Common myeloid progenitor, CD34-positive (primary cell): Measurements from ENCODE around the gene EEFSEC.
A peak's percentile ranks its signal among the peaks of the same experiment; 100 is the strongest.

Experiments
- CTCF ChIA-PET: fragments of 350-600 bp; sonication (Branson Sonifier 250); formaldehyde crosslinking; loops from one replicate; lab custom pipeline; 2021; ENCODE audit warnings: antibody characterized with exemption; lab: Charles Lee
- POLR2A ChIA-PET: fragments of 350-600 bp; sonication (Branson Sonifier 250); formaldehyde crosslinking; loops from one replicate; lab custom pipeline; 2021; ENCODE audit warnings: antibody characterized with exemption; lab: Charles Lee
- DNase-seq, 3 donors: peaks; one replicate each; pipeline versions ENCODE4 v3.0.0 to v3.0.0-alpha.2; 2013
- H3K27ac ChIP-seq, 2 experiments: 1 replicate in 1 of 2; 2 replicates in 1 of 2; pipeline ENCODE4 v1.7.0; 2013; ENCODE audit warnings: inconsistent platforms in 2 of 2, low read length in 2 of 2, mild to moderate bottlenecking in 2 of 2, low read depth in 1 of 2, moderate library complexity in 1 of 2; ENCODE audit not compliant: severe bottlenecking in 2 of 2, insufficient read depth in 1 of 2, poor library complexity in 1 of 2
- H3K27me3 ChIP-seq, 5 experiments: replicated peaks in 2 of 5; 1 replicate in 3 of 5; 2 replicates in 2 of 5; pipeline versions ENCODE4 v1.6.1 to v1.7.0; 2013; ENCODE audit warnings: low read length in 4 of 5, mild to moderate bottlenecking in 2 of 5, moderate library complexity in 2 of 5, inconsistent platforms in 1 of 5; ENCODE audit not compliant: insufficient read depth in 5 of 5, control insufficient read depth in 4 of 5
- H3K36me3 ChIP-seq, 4 experiments: 1 replicate in 2 of 4; 2 replicates in 2 of 4; pipeline versions ENCODE4 v1.6.1 to v1.7.0; 2013; ENCODE audit warnings: low read length in 3 of 4, control low read depth in 1 of 4, mild to moderate bottlenecking in 1 of 4; ENCODE audit not compliant: control insufficient read depth in 4 of 4, insufficient read depth in 4 of 4
- H3K4me1 ChIP-seq, 4 experiments: 1 replicate in 3 of 4; 2 replicates in 1 of 4; pipeline versions ENCODE4 v1.6.1 to v1.7.1; 2013; ENCODE audit warnings: low read length in 3 of 4, mild to moderate bottlenecking in 3 of 4, control low read depth in 1 of 4, inconsistent platforms in 1 of 4, moderate library complexity in 1 of 4; ENCODE audit not compliant: control insufficient read depth in 4 of 4, insufficient read depth in 4 of 4; ENCODE audit errors: control extremely low read depth in 1 of 4
- H3K4me3 ChIP-seq, 7 experiments: 1 replicate in 4 of 7; 2 replicates in 3 of 7; pipeline versions ENCODE4 v1.5.1 to v1.7.0; 2013; ENCODE audit warnings: mild to moderate bottlenecking in 7 of 7, low read length in 6 of 7, moderate library complexity in 6 of 7, inconsistent platforms in 2 of 7, low read depth in 2 of 7, control low read depth in 1 of 7; ENCODE audit not compliant: insufficient read depth in 4 of 7, control insufficient read depth in 1 of 7; ENCODE audit errors: extremely low read depth in 1 of 7
- H3K9me3 ChIP-seq, 5 experiments: 1 replicate in 4 of 5; 2 replicates in 1 of 5; pipeline versions ENCODE4 v1.6.1 to v1.7.1; 2013; ENCODE audit warnings: low read length in 4 of 5, mild to moderate bottlenecking in 2 of 5, inconsistent platforms in 1 of 5, low read depth in 1 of 5, moderate library complexity in 1 of 5; ENCODE audit not compliant: control insufficient read depth in 4 of 5, insufficient read depth in 2 of 5; ENCODE audit errors: control extremely low read depth in 1 of 5
- WGBS: methylation state at CpG from one replicate; pipeline ENCODE4 v1.1.5; 2013; ENCODE audit not compliant: insufficient coverage; 5-methylcytosine and 5-hydroxymethylcytosine counted together

The EEFSEC gene

DNA sequence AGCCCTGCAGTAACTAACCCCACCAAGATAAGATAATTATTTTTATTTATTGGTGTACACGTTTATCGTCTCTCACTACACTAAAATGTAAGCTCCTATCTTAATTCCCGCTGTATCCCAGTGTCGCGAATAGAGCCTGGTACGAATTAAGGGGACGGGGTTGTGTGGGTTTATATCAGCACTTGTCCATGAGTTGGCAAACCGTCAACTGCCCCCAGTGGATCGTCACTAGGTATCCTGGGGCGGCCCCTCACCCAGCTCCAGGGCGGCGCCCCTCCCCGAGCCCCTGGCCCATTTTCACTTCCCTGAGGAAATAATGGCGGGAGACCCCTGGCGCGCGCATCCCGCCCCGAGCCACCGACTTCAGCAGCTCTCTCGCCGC is 30.1 kb upstream of the EEFSEC start:
- no peaks in the 10 kb centered on the region for H3K27me3 ChIP-seq
- WGBS: 0% methylated on average over 17 of the region's 22 CpGs
- CTCF ChIA-PET: interaction anchor here (0.6 to 3.4 kb wide), 8 partner anchors 10 to 217 kb away, joined by 3 to 11 read pairs (median 4); partner anchors contain the start of gene EEFSEC

DNA sequence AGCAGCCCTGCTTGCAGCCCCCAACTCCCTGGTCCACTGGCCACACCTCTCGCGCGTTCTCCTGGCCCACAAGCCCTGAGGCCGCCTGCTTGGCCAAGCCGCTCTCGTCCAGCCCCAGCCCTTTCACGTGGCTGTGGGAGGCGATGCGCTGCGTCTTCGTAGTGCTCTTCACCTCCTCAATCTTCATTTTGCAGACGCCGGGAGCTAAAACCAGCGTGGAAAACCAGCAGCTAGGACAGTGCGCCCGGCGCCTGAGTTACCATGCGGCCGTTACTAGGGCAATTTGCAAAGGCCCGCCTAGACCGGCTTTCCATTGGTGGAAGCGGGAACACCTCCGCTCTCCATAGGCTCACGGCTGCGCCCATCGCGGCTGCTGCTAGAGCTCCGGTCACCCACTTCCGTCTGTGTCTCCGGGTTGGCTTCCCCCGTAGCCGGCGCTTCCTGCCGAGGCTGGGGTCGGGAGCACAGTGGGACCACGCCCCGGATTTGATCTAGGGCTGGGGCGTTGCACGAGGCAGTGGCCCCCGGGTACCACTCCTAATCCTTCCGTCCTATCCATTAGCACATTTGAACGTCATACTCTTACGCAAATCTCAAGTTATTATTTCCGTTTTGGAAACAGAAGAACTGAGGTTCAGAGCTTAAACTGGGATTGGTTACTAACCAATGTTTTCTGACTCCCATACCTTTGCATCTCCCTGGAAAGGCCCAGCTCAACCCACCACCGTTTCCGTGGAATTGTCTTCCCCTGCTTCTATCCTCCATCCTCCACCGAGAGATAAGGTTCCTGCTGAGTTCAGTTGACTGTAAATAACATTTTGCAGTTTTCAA is 29.5 kb upstream of the EEFSEC start, which contains the start of gene RUVBL1:
Gene RUVBL1 (minus strand): TSS at position 275 of the 831 bp plus-strand sequence. CDS start 88 bp downstream, at position 187.
- Histone ChIP-seq H3K4me1 (peaks cover 7 to 20% (median 10%) of the 10 kb centered on the region in 4 experiments), H3K36me3 (peaks cover 0 to 5% (median 4%) of the 10 kb centered on the region in 4 experiments), H3K27me3 (peaks cover 0 to 2% (median 0%) of the 10 kb centered on the region in 5 experiments), H3K27ac (peak within 1 kb of the TSS; percentile 82 to 91), H3K9me3 (no peaks in the 10 kb centered on the region), H3K4me3 (peak within 1 kb of the TSS; percentile 66 to 99 (median 97))
- ChIA-PET POLR2A (interaction anchor here (0.6 to 0.9 kb wide), 2 partner anchors 29 to 485 kb away, joined by 4 to 5 read pairs; partner anchors contain the start of gene EEFSEC), CTCF (interaction anchor here (0.6 to 3.4 kb wide), 8 partner anchors 9 to 216 kb away, joined by 3 to 11 read pairs (median 3); partner anchors contain the start of gene EEFSEC)
- WGBS: 3% methylated on average over 46 of the region's 47 CpGs
- DNase-seq: peak; percentile 98 to 99 (median 98)

More for the DNA sequence above, 30.1 kb upstream of the EEFSEC start:
- peaks cover 7 to 20% (median 10%) of the 10 kb centered on the region in 4 experiments for H3K4me1 ChIP-seq
- peaks cover 0 to 12% (median 8%) of the 10 kb centered on the region in 4 experiments for H3K36me3 ChIP-seq
- H3K9me3 ChIP-seq: no peaks in the 10 kb centered on the region
- POLR2A ChIA-PET: interaction anchor here (0.6 kb wide), 1 partner anchor 486 kb away, joined by 4 read pairs; no protein-coding TSS in a partner anchor
- peak overlapping the region; percentile 82 to 91 for H3K27ac ChIP-seq
- peak overlapping the region; percentile 66 to 99 (median 97) for H3K4me3 ChIP-seq
- peak; percentile 24 to 74 (median 66) for DNase-seq

DNA sequence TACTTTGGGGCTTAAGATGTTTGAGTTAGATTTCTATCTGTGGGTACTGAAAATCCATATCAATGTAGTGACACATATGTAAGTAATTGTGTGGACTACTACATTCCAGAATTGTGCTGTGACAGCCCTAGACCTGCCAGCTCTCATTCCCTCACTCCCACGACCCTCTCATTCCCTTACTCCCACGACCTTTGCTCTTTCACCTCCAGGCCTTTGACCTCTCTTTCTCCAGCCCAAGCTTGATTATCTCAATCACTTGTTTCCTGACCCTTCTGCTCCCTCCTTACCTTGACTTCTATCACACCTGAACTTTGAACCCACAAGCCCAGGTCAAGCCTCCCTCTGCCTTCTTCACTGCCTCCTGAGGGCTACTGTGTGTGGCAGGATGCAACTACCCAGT is 26.0 kb upstream of the EEFSEC start:
- POLR2A ChIA-PET: no interaction called here
- no peak overlapping the region for H3K4me3 ChIP-seq
- DNase-seq: no peak
- no peak overlapping the region for H3K27ac ChIP-seq
- 100% methylated on average over 2 of the region's 2 CpGs for WGBS
- H3K27me3 ChIP-seq: peaks cover 0 to 3% (median 0%) of the 10 kb centered on the region in 5 experiments
- no peaks in the 10 kb centered on the region for H3K36me3 ChIP-seq
- peaks cover 7 to 17% (median 9%) of the 10 kb centered on the region in 4 experiments for H3K4me1 ChIP-seq
- H3K9me3 ChIP-seq: peaks cover 0 to 2% (median 0%) of the 10 kb centered on the region in 5 experiments
- CTCF ChIA-PET: interaction anchor here (0.6 to 1.5 kb wide), 2 partner anchors 33 to 37 kb away, joined by 3 to 5 read pairs; no protein-coding TSS in a partner anchor

DNA sequence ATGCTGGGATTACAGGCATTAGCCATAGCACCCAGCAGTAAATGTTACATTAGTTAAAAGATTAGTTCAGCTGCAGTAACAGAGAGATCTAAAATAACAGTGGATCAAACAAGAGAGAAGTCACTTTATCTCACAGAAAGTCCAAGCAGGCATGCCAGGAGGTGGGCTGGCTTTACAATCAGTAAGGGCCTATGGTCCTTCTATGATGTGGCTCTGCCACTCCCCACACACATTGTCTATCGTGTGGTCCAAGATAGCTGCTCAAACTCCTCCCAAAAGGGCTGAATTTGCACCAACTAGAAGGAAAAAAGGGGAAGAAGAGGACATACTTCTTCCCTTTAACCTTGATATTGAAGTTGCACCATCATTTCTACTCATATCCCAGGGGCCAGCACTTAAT is 25.0 kb upstream of the EEFSEC start:
- Histone ChIP-seq H3K27me3 (peaks cover 0 to 3% (median 0%) of the 10 kb centered on the region in 5 experiments), H3K9me3 (peaks cover 0 to 7% (median 0%) of the 10 kb centered on the region in 5 experiments), H3K36me3 (no peaks in the 10 kb centered on the region), H3K27ac (no peak overlapping the region), H3K4me1 (peaks cover 0 to 7% (median under 1%) of the 10 kb centered on the region in 4 experiments), H3K4me3 (no peak overlapping the region)
- WGBS: no CpG with 5 or more reads among the region's 1 CpG
- ChIA-PET CTCF (interaction anchor here (1.1 to 1.5 kb wide), 3 partner anchors 11 to 34 kb away, joined by 3 to 5 read pairs (median 3); no protein-coding TSS in a partner anchor), POLR2A (no interaction called here)
- DNase-seq: peak in 1 of 3 donors; percentile 45

DNA sequence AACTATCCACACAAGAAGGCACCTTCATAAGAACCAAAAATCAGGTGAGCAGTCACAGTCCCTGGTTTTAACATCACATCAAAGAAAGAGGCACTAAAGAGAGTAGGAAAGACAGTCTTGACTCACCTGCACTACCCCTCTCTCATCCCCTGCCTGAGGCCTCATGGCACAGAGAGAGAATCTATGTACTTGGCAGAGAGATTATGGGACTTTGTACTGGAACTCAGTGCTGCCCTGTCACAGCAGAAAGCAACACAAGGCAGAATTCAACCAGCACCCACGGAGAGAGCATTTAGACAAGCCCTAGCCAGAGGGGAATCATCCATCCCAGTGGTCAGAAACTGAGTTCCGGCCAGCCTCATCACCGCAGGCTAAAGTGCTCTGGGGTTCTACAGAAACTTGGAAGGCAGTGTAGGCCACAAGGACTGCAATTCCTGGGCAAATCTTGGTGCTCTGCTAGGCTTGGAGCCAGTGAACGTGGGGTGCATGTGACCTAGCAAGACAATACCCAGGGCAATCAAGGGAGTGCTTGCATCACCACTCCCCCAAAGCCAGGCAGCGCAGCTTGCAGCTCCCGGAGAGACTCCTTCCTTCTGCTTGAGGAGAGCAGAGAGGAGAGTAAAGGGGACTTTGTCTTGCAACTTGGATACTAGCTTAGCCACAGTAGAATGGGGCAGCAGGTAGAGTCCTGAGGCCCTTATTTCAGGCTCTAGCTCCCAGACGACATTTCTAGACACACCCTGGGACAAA is 21.2 kb upstream of the EEFSEC start:
- no peak for DNase-seq
- Histone ChIP-seq H3K27ac (no peak overlapping the region), H3K4me3 (no peak overlapping the region), H3K27me3 (peaks cover 0 to 3% (median 0%) of the 10 kb centered on the region in 5 experiments), H3K4me1 (no peaks in the 10 kb centered on the region), H3K9me3 (peaks cover 0 to 7% (median 0%) of the 10 kb centered on the region in 5 experiments), H3K36me3 (no peaks in the 10 kb centered on the region)
- CTCF ChIA-PET: interaction anchor here (1.8 to 2.9 kb wide), 4 partner anchors 9 to 59 kb away, joined by 5 to 11 read pairs (median 10); partner anchors contain the start of gene RUVBL1
- POLR2A ChIA-PET: no interaction called here
- WGBS: 94% methylated on average over 7 of the region's 7 CpGs

DNA sequence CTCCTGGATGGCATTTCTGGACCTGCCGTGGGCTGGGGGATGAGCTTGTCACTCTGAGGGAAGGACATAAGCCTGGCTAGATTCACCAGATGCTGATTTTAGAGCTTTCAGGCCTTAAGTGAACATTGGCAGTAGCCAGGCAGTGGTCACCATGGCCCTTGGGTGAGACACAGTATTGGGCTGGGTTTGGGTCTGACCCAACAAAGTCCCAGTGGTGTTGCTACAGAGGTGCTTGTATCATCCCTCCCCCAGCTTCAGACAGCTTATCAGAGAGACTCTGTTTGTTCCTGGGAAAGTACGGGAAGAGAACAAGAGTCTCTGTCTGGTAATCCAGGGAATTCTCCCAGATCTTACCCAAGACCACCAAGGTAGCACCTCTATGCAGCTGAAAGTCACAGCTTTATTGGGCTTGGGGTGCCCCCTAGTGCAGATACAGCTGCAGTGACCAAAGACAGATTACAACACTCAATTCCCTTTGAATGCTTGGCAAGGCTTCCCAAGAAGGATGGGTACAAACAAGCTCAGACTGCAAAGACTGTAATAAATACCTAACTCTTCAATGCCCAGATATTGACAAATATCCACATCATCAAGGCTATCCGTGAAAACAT is 19.9 kb upstream of the EEFSEC start:
- Histone ChIP-seq H3K36me3 (no peaks in the 10 kb centered on the region), H3K9me3 (peaks cover 0 to 7% (median 0%) of the 10 kb centered on the region in 5 experiments), H3K27ac (no peak overlapping the region), H3K27me3 (peaks cover 0 to 3% (median 0%) of the 10 kb centered on the region in 5 experiments), H3K4me3 (no peak overlapping the region), H3K4me1 (no peaks in the 10 kb centered on the region)
- WGBS: 93% methylated on average over 3 of the region's 3 CpGs
- ChIA-PET POLR2A (no interaction called here), CTCF (interaction anchor here (0.9 to 2.9 kb wide), 12 partner anchors 10 to 68 kb away, joined by 3 to 11 read pairs (median 4); partner anchors contain the start of gene RUVBL1)
- peak; percentile 52 to 65 (median 63) for DNase-seq
